ENCODE results near the gene CATSPER4.

CATSPER4 gene

GRCh38 chr1:26164861-26165842, 25.2 kb upstream of the CATSPER4 start:
- DNase-seq (ENCODE audit: low read depth): no peak

GRCh38 chr1:26166719-26167281, 23.6 kb upstream of the CATSPER4 start:
- DNase-seq (ENCODE audit: low read depth): no peak

DNA sequence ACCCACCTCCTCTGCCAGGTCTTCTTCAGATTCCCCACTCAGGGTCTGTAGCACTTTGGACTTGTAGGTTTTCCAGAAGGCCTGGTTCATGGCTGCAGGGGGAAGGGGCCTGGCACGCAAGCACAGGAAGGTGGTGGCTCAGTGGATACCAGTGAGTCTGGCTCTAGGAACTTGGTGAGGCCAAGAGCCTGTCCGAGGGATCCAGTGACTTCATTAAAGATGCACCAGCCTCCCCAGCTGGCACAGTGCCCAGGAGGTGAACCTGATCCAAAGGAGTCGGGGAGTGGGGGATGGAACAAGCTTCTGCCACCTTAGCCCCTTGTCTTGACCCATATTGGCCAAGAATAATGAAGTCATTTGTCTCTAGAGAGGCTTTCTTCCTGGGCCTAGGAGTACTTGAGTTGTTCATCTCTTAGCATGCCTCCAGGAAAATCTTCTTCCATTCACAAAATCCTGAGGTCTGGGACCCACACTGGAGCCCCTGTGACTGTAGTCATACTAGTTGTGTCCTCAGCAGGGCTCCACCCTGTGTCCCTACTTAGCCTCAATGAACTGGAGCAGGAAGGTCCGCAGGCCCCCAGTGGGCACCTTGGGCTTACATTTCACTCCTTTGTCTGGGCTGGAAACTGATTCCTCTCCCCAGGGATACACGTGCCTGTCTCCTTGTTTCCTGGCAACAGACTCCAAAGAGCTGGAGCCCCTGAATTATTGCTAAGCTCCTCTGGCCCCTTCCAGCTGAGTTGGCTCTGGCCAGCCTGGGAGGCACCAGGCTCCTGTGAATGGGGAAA, 21.8 kb upstream of the CATSPER4 start, which contains the start of gene C1orf232:
Gene C1orf232 (minus strand): TSS at position 554 of the 788 bp plus-strand sequence. CDS start 464 bp downstream, at position 90.
- DNase-seq (ENCODE audit: low read depth): no peak

DNA sequence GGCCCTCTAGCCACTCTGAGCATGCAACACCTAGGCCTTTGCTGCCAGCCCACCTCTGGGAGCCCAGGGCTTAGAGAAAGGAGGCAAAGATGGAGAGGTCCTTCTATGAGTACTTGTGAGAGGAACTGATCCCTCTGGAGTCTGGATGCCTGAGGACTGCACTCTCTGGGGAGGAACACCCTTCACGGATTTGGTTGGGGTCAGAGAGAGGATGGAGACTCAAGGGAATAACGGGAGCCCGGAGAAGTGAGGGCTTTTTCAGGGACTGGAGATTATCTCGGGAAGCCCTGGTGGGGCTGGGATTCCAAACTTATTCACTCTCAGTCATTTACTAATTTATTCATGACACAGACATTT, 21.2 kb upstream of the CATSPER4 start:
- DNase-seq (ENCODE audit: low read depth): no peak

DNA sequence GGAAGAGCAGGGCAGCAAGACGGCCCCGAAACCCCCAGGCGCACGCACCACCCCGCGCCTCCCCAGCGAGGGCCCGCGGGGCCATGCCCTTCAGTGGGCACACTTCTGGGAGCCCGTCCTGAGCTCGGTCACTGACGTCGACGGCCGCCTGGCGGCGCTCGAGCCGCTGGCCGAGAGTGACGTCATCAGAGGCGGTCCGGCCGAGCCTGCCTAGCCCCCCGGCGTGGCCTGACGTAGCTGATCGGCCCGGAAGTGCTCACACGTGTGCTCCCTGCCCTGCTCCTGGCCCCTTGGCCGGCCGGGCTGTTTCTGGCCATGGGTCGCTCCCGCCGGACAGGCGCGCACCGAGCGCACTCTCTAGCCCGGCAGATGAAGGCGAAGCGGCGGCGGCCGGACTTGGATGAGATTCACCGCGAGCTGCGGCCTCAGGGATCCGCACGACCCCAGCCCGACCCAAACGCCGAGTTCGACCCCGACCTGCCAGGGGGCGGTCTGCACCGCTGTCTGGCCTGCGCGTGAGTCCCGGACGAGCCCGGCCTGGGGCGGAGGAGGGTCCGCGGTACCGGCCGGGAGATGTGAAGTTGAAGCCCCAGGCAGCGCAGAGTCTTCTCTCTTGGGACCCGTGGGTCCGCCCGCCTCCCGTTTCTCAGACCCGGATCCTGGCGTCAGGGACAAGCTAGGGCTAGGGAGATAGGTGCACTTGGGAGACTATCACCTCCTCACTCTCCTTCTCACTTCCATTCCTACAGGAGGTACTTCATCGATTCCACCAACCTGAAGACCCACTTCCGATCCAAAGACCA, 20.5 kb upstream of the CATSPER4 start, which contains the start of gene ZNF593:
Gene ZNF593 (plus strand): TSS at position 240 of the 803 bp plus-strand sequence. CDS start 76 bp downstream, at position 316.
- DNase-seq (ENCODE audit: low read depth): peak; percentile 63

DNA sequence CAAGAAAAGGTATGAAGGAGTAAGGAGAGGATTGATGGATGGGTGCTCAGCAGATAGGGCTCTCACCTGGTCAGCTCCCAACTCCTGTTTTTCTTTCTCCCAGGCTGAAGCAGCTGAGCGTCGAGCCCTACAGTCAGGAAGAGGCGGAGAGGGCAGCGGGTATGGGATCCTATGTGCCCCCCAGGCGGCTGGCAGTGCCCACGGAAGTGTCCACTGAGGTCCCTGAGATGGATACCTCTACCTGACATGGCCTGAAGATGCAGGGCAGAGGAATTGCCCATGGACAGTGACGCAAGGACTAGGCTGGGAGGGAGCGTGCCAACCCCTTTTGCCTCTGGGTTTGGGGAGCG, 20.0 kb upstream of the CATSPER4 start:
- no peak for DNase-seq (ENCODE audit: low read depth)

DNA sequence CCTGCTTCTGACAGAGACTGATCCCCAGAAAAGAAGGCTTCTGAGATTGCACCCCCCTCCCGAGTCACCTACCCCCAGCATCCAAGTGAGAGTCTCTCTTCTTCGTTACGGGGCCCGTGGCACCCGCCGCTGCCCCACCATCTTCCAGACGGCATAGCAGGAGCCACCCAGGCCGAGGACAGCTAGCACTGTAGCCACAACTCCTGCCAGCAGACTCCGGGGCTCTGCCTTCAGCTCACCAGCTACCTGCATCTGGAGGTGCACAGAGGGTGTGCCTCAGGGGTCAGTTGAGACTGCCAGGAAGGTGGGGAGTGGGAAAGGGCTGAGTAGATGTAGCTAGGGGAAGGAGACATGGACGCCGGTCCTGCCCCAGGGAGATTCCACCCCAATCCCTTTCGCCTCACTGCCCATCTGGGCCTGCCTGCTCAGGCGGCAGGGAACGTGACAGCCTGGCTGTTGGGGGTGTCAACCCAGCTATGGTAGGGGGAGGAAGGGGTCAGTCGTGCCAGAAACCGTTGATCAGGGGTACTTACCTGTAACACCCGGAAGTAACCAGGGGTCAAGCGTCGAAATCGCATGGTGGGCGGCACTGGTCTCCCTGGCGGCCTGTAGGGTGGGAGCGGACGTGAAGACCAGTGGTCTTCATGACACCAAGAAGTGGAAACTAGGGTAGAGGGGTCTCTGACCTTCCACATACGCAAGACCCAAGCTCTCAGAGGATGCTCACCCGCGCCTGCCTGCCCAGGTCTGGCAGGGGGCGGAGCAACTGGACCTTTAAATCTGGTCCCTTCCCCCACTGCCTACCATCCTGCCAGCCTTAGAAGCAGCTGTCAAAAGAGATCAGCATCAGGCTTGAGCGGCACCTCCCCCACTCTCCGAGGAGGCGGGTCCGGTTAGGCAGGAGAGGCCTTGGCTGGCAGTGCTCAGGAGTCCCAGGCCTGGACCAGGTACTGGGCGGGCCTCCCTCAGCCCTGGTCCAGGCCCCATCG, 19.0 kb upstream of the CATSPER4 start, which contains the start of gene ZNF593OS:
Gene ZNF593OS (minus strand): TSS at position 749 of the 989 bp plus-strand sequence. CDS start 171 bp downstream, at position 578.
- no peak for DNase-seq (ENCODE audit: low read depth)

DNA sequence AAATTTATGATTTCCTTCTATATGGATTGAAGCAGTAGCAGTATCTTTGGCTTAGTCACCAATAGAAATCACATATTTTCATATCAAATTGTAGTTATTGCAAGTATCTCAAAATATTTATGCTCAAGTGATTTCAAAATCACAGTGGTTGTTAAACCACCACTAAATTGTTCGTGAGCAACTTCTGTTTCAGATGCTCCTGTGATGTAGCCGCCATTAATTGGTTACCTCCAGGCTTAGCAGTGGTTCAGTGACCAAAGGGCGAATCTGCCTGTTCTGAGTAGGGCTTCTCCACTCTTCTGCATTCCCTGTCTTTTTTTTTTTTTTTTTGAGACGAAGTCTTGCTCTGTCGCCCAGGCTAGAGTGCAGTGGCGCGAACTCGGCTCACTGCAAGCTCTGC, 15.1 kb upstream of the CATSPER4 start:
- no peak for DNase-seq (ENCODE audit: low read depth)

- DNase-seq (ENCODE audit: low read depth): no peak
These were observed 13.2 kb upstream of the CATSPER4 start, which contains the start of gene CNKSR1 for GRCh38 chr1:26177182-26177684. CNKSR1 (plus strand) TSS chr1:26177491; CDS start chr1:26177548, 57 bp downstream.

GRCh38 chr1:26180010-26180506, 10.3 kb upstream of the CATSPER4 start:
- no peak for DNase-seq (ENCODE audit: low read depth)

- DNase-seq (ENCODE audit: low read depth): no peak
These were observed 8.6 kb upstream of the CATSPER4 start for GRCh38 chr1:26181586-26182382.

DNA sequence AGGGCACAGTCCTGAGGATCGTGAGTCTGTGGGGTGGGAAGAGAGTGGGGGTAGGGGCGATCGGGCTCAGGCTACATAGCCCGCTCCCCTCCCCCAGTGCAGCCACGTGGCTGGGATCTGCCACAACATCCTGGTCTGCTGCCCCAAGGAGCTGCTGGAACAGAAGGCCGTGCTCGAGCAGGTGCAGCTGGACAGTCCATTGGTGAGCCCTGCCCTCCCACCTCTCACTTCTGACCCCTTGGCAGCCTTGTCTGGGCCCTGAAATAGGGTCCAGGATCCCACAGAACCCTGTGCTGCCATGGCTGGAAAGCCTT, 8.1 kb upstream of the CATSPER4 start:
- DNase-seq (ENCODE audit: low read depth): no peak

DNA sequence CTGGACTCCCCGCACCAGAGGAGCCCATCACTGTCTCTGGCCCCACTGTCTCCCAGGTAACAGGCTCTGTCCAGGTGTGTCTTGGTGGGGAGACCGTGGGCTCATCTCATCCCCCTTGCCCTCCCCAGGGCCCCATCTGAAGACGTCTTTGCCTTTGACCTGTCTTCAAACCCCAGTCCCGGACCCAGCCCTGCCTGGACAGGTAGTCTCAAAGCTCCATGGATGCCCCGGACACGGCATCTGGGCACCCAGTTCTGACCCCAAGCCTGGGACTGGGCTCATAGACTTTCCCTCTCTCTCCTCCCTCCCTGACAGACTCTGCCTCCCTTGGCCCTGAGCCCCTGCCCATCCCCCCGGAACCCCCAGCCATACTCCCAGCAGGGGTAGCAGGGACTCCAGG, 6.3 kb upstream of the CATSPER4 start:
- no peak for DNase-seq (ENCODE audit: low read depth)

DNA sequence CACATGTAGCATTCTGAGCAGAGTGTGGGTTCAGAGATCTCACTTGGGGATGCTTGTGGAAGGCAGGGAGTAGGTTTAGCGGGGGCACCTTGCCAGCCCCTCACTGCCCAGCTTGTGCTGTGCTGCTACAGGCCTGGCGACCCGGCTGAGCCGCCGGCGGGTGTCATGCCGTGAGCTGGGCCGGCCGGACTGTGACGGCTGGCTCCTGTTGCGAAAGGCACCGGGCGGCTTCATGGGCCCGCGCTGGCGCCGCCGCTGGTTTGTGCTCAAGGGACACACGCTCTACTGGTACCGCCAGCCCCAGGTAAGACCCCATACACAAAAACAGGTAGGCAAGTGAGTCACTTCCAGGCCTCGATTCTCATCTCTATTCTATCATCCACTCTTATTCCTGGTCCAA, 5.5 kb upstream of the CATSPER4 start:
- no peak for DNase-seq (ENCODE audit: low read depth)

DNA sequence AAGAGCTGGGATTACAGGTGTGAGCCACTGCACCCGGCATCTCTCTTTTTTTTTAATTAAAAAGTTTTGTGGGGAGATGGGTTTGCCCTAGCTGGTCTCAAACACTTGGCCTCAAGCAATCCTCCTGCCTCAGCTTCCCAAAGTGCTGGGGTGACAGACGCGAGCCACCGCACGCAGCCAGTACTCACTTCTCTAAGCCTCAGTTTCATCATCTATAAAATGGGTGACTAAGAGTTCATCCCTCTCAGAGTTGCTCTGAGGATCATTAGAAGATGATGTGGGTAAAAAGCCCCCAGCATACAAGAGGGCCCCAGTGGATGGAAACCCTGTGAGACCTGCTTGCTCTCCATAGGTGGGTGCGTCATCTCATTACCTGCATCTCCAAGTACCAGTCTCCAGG, 2.5 kb upstream of the CATSPER4 start:
- DNase-seq (ENCODE audit: low read depth): no peak

- no peak for DNase-seq (ENCODE audit: low read depth)
These were observed 1.9 kb upstream of the CATSPER4 start for GRCh38 chr1:26188477-26188876.

- no peak for DNase-seq (ENCODE audit: low read depth)
These were observed 1.1 kb upstream of the CATSPER4 start for GRCh38 chr1:26189331-26189730.

- DNase-seq (ENCODE audit: low read depth): no peak
These were observed 589 bp upstream of the CATSPER4 start for GRCh38 chr1:26189751-26190275.

- DNase-seq (ENCODE audit: low read depth): no peak
These were observed 1.3 kb downstream of the CATSPER4 start for GRCh38 chr1:26191739-26192138.
